NAMALWA (cell line): ENCODE data around the gene ZNF516.

Experiments
- DNase-seq: peaks from one replicate; pipeline ENCODE4 v3.0.0-alpha.2; 2015; ENCODE audit warnings: low spot score

The ZNF516 gene

DNA sequence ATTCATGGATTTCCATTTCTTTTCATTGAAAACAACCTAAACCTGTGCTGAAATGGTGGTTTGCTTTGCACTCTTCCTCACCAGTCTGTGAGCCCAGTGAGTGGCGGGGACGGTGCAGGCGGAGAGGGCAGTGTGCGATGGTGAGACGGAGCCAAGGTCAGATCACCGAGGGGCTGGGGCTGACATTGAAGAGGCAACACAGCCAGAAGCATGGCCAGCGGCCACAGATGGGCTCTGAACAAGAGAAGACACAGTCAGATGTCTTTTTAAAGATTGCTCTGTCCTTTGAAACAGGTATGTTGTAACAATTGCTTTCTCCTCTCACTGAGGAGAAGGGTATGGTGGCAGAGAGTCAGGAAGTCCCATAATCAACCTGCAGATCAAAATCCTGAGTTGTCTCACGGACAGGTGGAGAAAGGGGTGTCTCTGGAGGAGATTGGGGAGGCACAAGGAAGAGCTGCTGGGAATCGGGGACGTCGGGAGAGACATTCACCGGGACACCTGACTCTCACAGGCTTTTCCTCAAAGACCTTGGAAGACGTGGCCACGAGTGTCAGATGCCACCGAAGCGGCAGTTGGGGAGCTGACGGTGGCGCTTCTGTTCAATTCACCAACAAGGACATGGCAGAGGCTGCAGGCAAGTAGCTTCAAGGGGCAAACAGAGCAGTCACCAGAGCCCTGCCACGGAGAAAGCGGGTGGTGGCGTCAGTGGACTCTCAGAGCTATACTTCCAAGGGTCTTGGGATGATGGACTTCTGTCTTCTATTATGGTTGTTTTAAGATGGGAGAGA, 12.1 kb upstream of the ZNF516 start:
- DNase-seq: no peak

GRCh38 chr18:76506395-76506794, 11.4 kb upstream of the ZNF516 start:
- DNase-seq: no peak

GRCh38 chr18:76505614-76506013, 10.6 kb upstream of the ZNF516 start:
- no peak for DNase-seq

GRCh38 chr18:76504749-76505148, 9.7 kb upstream of the ZNF516 start:
- no peak for DNase-seq

DNA sequence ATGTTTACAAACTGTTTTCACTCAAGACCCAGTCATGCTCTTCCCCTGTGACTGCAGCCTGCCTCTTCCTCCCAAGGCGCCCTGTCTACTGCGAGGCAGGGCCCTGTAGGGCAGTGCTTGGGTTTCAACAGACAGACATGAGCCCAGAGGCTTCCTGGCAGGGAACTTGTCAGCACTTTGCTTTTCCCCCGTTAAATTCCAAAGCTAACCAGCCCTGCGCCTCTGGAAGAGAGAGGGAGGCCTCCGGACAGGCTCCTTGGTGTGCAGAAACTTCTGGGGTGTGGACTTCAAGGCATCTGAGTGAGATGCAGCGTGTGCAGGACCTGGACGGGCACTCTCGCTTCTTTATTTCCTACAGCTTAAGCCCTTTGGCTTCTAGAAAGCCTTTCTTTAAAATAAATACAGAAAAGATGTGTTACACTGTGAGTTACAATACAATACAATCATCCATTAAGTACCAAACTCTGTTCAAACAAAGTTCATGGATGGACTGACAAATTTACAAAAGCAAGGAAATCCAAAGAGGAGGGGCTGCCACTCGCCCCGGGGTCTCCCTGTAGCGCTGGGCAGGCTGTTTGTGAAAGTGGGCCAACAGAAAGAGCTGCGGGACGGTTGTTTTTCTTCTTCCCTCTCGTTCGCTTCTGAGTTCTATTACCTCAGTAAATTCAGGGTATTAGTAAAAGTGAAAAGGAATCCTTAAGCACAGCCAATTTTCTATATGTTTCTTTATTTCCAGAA, 8.8 kb upstream of the ZNF516 start:
- no peak for DNase-seq

- no peak for DNase-seq
Observed at GRCh38 chr18:76502551-76502950, 7.5 kb upstream of the ZNF516 start.

DNA sequence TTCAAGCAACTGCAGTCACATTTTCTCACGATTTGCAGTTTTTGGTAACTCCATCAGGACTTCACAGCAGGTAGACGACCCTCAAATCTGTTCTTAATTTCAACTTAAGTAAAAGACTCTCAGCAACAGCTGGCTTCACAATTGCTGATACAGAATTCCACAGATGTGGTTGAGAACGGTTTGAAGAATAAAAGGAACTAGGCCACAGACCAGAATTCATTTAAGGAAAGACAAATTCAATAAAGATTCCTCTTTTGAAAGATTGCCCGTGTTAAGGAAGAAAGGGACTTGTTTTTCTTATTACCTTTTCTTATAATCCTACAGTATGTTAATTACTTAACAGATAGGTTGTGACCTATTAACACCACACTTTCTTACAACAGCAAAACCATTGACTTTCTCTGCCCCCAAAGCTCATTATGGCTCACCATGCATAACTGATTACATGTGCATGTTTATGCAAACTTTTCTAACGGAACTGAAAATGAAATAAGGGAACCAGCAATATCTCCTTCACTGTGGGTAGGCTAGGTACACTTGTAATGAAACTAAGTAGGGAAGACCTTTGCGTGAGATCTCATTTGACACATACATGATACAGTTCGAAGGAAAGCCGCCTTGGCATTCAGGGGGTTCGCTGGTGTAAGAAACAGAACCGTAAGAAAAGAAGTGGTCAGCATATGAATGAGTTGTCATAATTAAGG, 4.7 kb upstream of the ZNF516 start:
- peak; percentile 97 for DNase-seq

GRCh38 chr18:76499021-76499420, 4.0 kb upstream of the ZNF516 start:
- DNase-seq: peak; percentile 53

DNA sequence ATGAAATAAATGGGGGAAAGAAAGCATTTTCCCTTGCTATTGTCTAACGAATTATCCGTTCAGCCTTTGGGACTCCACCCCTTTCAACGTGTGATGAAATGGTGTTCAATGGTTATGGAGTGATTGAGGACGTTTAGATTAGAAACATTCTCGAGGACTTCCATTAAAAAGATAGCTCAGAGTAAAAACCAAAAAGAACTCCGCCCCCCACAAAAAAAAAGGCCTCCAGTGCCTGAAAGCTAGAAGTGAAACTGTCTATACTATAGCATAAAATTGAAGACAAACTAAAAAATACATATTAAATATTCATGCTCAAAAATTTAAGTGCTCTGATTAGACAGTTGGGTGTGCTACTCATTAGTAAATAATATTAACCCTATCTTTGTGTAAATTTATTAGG, 3.0 kb upstream of the ZNF516 start:
- peak; percentile 78 for DNase-seq

DNA sequence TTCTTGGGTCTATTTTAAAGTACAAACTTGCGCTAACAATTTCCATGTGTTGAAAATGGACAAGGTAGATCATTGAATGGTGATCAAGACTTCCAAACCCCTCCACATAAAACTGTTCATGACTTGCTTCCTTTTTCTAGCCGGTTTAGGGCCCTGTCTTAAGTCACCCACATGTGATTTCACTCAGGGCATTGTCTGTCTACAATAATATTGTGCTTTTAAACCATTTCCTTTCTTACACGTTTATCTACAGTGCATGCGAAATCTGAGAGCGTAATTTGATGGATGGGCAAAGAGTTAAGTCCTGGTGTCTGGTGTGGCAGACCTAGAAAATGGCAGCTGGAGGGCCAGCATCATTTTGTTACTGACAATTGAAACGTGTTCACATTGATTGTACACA, 2.0 kb upstream of the ZNF516 start:
- peak; percentile 35 for DNase-seq

- peak; percentile 81 for DNase-seq
Observed at GRCh38 chr18:76496194-76496890, 1.3 kb upstream of the ZNF516 start.

- DNase-seq: peak; percentile 65
Observed at GRCh38 chr18:76495435-76496193, 572 bp upstream of the ZNF516 start.

DNA sequence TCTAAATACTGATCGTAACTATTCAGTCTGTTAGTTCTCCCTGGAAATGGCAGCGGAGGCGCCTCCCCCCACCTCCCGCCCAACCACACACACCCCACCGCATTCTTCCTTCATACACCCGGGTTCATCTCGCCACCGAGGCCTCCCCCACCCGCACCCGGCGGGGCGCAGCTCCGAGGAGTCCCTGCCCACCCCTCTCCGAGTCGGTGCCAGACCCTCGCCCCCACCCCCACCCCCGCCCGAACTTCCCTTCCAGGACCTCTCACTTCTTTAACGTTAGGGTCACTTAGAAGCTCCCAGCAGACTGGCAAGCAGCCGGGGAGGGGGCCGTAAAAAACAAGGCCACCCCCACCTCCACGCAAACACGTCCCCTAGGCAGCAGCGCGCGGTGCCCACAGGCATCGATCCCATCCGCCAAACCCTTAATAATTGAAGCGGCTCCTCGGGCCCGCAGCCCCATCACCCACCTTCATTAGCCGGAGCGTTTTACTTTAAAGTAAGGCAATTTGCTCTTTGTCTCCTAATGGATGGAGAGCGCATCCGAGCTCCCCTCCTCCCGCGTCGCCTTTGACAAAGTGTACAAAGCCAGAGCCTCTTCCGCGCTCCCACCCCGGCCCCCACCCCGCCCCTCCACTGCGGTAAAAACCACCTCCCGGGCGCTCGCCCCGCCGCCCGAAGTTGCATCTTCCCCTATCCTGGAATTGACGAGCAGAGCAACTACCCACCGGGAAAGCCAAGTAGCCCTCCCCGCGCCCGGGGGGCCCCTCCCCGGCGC, 624 bp downstream of the ZNF516 start:
- peak; percentile 67 for DNase-seq

DNA sequence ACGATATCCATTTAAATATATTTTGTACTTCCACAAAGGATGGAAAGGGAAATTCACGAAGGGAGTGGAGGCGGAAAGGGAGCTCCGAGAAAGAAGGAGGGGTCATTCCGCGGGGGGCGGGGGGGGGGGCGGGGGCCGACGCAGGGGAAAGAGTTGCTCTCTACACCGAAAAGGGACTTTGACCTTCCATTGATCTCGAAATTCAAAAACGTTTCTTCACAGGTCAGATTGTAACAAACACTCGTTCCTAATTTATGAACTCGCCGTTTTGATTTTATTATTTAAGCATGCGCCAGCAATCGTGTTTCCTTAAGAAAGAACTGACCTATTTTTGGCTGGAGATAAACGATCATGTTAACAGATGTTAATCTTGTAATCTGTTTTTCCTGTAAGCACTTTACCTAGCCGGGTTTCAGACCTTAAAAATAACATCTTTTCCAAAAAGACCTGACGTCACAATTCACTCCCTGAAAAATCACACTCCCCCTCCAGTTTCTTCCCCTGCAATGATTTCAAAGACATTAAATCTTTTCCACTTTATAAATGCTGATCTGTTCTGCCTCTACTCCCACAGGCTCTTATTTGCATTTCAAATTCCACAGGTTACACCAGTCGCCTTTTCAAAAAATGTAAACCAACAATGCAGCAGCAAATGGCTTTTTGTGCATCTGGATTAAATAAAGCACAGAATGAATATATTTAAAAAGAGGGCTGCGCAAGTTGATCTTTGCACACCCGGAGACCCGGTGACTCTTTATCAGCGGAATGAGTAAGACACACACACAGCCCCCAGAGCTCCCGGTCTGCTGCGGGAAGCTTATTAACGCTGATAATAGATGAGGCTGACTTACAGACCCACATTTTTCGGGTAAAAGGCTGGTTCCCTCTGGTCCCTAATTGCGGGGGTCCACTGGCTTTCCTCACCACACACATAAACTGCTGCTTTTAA, 1.6 kb downstream of the ZNF516 start:
- DNase-seq: peak; percentile 78

- peak; percentile 99 for DNase-seq
Observed at GRCh38 chr18:76492669-76493212, 2.3 kb downstream of the ZNF516 start.

- peak; percentile 59 for DNase-seq
Observed at GRCh38 chr18:76491776-76492668, 3.0 kb downstream of the ZNF516 start.

DNA sequence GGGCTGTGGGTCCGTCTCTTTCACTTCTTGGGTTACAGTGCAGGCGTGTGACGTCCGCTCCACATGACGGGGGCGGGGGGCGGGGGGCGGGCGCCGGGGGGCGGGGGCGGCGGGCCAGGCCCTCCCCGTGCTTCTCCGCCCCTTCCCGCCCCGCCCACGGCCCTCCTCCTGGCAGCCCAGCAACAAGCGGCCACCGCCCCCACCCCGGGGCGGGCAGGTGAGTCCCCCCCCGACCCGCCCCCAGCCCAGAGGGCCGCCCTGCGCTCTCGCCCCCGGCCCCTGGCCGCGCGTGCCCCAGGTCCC, 3.6 kb downstream of the ZNF516 start:
- DNase-seq: peak; percentile 72
